GM04503 (cell line): ENCODE data around the gene IFNL4.
"Not testable (repeated sequence)": the region's sequence is repeated elsewhere in the genome, so short reads cannot be mapped to it uniquely, and the experiment has no call there.

Experiments used
- DNase-seq: peaks from one replicate; pipeline ENCODE4 v3.0.0-alpha.2; 2012; ENCODE audit warnings: low read depth

The IFNL4 gene

DNA sequence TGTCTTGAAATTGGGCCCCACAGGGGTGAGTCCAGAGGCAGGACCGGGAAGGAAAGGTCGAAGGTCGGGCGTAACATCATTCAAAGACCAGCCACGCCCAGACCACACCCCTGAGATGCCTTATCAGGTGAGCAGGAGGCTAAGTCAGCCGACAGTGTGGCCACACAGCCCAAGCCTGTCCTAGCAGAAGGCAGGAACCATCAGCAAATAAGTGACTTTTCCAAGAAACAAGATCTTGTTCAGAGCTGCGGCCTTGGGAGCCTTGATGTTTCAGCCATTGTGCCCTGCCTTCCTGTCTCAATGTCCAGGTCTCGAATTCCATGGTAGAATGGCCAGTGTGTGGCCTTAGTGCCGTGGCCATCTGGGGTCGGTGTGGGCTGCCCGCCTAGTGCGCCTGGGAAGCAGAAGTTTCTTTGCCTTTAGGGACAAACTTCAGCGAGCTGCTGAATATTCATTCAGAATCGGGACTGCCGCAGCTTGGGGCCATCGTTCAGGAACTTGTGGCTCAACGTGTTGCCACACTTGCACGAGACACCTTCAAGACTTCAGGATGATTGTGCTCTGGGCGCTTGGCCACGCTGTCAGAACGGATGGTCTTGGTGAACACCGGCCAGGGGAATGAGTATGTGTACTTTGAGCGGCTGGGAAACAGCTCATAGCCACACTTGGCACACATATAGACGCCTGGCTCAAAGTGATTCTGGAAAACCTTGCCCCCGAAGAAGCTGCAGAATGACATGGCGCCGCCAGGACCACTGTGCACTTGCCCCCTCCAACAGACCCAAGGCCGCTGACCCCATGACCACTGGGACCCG is 6.1 kb upstream of the IFNL4 start:
- DNase-seq, result no peak

DNA sequence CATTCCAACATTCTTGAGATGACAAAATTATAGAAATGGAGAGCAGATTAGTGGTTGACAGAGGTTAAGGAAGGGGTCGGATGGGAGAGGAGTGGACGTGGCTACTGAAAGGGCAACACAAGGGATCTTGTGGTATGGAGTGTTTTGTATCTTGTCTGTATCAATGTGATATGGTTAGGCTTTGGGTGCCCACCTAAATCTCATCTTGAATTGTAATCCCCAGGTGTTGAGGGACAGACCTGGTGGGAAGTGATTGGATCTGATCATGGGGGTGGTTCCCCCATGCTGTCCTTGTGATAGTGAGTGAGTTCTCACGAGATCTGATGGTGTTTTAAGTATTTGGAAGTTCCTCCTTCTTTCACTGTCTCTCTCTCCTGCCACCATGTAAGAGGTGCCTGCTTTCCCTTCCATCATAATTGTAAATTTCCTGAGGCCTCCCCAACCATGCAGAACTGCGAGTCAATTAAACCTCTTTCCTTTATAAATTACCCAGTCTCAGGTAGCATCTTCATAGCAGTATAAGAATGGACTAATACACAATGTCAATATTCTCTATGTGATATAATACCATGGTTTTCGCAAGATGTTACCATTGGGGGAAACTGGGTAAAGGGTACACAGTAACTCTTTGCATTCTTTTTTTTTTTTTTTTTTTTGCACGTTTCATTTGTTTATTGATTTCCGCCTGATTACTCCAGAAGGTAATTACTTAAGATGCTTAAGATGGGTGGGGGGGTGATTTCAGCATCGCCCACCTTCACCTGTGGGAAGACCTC is 4.9 kb upstream of the IFNL4 start:
- no peak for DNase-seq

DNA sequence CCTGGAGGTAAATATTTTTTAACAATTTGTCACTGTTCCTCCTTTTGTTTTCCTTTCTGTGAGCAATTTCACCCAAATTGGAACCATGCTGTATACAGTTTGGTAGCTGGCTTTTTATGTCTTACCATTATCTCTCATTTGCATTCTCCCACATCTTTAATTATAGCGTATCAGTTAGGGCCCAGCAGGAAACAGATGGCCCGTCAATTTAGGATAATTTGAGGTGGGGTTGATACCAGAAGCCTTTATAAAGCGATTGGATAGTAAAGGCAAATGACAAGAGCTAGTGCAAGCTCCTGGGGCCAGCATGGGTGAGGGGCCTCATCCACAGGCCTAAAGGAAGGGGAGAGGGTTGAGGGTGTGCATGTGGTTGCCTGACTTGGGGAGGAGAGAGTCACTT is 3.8 kb upstream of the IFNL4 start:
- no peak for DNase-seq

DNA sequence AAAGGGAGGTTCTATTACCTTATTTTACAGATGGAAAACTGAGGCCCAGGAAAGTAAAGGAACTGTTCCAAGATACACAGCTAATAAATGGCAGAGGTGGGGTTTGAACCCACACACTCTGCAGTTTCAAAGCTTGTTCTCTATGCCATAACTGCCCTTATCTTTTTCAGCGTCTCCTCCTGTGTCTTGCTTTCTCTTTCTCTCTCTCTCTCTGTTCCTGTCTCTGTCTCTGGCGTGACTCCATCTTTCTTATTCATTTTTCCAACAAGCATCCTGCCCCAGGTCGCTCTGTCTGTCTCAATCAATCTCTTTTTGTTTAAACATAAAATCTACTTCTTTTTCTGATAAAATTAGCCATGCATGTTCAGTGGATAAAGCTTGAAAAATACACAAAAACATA is 3.2 kb upstream of the IFNL4 start:
- DNase-seq, result no peak

DNA sequence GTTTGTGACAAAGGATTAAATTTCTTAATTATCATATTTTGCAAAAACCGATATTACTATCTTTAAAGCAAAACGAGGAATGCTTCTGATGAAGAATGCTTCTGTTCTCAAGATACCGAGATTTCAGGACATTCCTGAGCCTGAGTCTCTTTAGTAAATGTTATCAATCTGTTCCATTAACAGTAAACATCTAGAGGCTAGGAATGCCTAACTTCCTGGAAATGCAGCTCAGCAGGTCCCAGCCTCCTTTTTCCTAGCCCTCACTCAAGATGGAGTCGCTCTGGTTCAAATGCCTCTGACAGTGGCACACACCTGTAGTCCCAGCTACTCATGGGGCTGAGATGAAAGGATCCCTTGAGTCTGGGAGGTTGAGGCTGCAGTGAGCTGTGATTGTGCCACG is 2.4 kb upstream of the IFNL4 start:
- DNase-seq, result no peak

DNA sequence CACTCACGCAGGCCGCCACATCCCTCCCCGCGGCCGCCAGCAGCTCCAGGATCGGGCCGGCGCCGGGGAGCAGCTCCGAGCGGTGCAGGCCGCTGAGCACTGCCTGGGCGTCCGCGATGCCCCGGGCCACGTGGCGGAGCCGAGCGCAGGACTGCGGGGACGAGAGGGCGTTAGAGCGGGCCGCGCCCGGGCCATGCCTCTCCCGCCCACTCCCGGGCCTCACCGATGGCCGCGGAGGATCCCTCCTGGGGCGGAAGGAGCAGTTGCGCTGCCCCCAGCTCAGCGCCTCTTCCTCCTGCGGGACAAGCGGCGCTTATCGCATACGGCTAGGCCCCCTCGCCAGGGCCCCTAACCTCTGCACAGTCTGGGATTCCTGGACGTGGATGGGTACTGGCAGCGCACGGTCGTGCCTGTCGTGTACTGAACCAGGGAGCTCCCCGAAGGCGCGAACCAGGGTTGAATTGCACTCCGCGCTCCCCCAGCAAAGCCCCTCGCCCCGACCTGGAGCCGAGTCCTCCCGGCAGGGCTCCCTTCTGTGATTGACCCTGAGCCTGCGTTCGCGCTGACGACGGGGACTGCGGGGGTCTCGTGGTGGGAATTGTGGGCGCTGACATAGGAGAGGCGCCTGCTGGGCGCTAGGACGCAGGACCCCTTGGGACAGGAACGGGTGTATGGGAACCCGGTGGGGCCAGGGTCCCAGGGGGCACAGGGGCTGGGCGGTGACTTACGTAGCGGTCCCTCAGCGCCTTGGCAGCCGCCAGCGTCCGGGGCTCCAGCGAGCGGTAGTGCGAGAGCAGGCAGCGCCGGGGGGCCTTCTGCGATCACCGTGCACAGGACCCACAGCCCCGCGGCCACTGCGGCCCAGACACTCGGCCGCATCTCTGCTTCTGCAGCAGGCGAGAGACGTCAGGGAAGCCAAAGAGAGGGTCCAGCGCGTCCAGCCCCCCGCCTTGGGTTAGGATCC is 673 bp downstream of the IFNL4 start:
- DNase-seq, result no peak

DNA sequence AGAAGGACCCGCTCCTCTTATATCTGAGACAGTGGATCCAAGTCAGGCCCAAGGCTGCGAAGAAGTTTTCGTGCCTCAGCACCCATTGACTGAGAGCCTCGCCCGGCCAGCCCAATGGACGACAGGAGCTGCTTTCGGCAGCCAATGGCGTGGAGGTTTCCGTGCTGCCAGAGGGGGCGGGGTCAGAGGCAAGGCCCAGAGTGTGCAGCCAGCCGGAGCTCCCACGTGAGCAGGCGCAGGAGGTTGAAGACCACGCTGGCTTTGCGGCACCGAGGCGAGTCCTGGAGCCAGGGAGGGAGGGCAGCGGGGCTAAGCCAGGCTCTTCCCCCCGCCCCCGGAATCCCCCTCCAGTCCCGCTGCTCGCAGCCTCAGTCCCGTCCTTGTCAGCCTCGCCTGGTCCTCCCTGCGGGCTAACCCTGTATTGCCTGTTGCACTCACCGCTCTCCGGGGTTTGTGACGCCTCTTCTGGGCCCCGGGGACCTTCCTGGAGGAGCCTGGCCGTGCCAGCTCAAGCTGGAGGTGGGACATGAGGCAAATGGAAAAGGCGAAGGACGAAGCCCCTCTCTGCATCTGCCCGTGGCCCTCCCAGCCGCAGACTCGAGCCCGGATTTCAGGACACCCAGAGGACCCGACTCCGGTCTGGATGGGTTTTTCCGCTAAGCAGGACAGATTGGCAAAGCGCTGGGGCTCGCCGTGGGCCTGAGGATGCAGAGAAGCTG is 1.5 kb downstream of the IFNL4 start:
- DNase-seq, result no peak

DNA sequence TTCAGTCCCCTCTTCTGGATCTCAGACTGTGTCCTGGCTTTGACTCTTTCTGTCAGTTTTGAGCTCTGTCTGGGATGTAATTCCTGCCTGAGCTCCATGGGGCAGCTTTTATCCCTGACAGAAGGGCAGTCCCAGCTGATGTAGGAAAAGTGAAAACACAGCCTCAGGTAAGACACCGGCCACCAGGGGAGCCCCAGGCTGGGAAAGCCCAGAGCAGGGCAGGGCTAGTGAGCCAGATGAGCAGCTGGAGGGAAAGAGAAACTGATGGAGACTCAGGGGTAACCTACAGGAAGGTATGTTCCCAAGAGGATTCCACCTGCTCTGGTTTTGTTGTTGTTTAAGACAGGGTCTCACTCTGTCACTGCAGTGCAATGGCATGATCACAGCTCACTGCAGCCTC is 3.5 kb downstream of the IFNL4 start:
- not testable (repeated sequence) for DNase-seq

DNA sequence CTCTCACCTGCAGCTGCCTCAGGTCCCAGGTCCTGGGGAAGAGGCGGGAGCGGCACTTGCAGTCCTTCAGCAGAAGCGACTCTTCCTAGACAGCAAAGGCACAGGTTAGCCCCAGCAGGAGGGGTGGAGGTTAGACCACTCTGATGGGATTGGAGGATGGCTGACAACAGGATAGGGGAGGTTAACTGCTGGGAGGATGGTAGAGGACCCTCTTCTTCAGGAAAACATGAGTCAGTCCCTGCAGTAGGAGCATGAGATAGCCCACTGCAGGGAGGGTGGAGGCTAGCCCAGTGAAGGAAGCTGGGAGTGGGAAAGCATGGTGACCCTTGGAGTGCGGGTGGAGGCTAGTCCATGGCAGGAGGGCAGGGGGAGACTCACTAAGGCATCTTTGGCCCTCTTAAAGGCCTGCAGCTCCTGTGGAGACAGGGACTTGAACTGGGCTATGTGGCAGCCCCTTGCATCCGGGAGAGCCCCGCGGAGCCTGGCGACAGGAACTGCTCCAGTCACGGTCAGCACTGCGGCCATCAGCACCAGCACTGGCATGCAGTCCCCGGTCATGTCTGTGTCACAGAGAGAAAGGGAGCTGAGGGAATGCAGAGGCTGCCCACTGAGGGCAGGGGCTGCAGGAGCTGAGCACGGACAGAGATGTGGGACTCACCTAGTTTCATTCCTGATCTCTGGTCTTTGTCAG is 4.1 kb downstream of the IFNL4 start, which contains the start of gene IFNL3:
Gene IFNL3, minus strand, starts transcription at position 597 of the 691 bp plus-strand sequence. Its CDS starts 39 bp downstream, at position 558.
- DNase-seq, result not testable (repeated sequence)

DNA sequence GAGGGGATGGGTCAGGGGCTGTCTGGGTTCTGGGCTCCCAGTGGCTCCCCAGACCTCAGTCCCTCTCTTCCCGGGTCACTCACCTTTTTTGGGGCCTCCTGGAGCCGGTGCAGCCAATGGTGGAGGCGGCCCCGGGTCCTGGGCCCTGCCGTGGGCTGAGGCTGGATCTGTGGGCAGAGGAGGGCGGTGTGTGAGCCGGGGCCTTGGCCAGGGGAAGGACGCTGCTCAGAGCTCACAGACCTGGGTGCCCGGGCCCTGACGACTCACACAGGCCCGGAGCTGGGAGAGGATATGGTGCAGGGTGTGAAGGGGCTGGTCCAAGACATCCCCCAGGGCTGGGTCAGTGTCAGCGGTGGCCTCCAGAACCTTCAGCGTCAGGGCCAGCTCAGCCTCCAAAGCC is 4.9 kb downstream of the IFNL4 start:
- not testable (repeated sequence) for DNase-seq

DNA sequence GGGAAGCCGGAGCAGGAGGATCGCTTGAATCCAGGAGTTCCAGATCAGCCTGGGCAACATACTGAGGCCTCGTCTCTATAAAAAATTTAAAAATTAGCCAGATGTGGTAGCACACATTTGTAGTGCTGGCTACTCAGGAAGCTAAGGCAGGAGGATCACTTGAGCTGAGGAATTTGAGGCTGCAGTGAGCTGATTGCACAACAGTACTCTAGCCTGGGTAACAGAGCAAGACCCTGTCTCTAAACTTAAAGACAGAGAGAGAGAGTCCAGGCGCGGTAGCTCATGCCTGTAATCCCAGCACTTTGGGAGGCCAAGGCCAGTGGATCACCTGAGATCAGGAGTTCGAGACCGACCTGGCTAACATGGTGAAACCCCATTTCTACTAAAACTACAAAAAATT is 8.2 kb downstream of the IFNL4 start:
- DNase-seq, result no peak

DNA sequence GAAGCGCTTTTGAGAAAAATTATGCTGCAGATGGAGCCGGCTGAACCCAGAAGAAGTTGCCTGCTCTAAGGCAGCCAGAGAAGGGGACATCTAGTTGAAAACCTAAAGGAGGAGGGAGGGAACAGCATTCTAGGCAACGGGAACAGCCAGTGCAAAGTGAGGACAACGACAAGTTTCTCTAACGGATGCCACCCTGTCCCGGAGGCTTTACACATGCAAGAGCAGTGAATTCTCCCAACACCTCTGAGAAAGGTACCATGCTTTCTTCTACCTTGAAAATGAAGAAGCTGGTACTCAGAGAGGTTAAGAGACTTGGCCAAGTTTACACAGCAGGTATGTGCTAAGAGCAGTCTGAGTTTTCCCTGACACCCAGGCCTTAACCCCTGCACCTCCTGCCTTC is 9.7 kb downstream of the IFNL4 start:
- no peak for DNase-seq

DNA sequence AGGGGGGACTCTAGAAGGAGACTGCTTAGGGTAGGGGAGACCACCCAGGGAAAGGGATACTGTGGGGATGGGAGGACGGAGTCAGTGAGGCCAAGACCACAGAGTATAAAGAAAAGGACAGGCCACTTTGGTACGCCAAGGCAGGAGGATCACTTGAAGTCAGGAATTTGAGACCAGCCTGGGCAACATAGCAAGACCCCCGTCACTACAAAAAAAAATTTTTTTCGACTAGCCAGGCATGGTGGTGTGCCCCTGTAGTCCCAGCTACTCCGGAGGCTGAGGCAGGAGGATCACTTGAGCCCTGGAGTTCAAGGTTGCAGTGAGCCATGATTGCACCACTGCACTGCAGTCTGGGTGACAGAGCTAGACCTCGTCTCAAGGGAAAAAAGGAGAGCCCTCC is 10.4 kb downstream of the IFNL4 start:
- DNase-seq, result no peak

DNA sequence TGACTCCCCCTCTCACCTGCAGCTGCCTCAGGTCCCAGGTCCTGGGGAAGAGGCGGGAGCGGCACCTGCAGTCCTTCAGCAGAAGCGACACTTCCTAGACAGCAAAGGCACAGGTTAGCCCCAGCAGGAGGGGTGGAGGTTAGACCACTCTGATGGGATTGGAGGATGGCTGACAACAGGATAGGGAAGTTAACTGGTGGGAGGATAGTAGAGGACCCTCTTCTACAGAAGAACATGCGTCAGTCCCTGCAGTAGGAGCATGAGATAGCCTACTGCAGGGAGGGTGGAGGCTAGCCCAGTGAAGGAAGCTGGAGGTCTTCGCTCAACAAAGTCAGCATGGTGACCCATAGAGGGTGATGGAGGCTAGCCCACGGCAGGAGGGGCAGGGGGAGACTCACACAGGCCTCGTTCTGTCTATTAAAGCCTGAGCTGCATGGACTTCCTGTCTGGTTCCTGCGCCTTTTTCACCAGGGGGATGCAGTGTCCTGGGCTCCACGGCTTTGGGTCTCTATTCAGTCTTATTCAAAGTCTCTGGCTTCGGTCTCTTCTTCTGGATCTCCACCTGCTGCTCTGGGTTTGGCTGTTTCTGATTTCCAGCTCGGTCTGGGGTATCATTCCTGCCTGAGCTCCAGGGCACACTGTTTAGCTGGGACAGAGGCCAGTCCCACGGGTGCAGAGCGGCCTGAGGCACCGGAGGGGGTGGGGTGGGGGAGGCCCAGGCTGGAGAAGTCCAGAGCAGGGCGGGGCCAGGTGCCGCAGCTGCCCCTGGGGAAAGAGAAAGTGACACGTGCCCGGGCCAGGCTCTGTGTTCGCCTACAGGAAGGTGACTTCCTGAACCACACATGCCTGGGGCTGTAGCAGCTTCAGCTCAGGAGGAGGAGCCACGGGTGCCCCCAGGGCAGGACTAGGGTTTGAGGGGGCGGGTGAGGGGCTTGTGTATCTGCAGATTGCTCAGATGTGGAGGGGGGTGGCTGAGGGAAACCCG is 11.2 kb downstream of the IFNL4 start:
- no peak for DNase-seq

DNA sequence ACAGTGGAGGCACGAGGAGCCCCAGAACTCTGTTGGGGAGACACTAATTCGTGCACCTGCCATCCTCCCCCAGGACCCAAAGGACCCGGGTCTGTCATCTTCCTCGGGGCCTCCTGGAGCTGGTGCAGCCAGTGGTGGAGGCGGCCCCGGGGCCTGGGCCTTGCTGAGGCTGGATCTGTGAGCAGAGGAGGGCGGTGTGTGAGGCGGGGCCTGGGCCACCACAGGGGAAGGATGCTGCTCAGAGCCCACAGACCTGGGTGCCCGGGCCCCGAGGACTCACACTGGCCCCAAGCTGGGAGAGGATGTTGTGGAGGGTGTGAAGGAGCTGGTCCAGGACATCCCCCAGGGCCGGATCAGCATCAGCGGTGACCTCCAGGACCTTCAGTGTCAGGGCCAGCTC is 12.1 kb downstream of the IFNL4 start:
- no peak for DNase-seq

DNA sequence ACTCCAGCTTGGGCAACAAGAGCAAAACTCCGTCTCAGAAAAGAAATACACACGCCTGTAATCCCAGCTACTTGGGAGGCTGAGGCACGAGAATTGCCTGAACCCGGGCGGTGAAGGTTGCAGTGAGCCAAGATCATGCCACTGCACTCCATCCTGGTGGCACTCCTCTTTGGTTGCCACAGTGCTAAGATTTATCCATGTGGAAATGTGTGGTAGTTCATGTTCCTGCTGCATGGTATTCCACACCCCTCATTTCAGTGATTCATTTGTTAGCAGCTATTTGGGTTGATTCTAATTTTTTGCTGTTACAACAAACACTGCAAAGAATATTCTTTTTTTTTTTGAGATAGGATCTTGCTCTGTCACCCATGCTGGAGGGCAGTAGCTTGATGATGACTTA is 15.9 kb downstream of the IFNL4 start:
- DNase-seq, result no peak

DNA sequence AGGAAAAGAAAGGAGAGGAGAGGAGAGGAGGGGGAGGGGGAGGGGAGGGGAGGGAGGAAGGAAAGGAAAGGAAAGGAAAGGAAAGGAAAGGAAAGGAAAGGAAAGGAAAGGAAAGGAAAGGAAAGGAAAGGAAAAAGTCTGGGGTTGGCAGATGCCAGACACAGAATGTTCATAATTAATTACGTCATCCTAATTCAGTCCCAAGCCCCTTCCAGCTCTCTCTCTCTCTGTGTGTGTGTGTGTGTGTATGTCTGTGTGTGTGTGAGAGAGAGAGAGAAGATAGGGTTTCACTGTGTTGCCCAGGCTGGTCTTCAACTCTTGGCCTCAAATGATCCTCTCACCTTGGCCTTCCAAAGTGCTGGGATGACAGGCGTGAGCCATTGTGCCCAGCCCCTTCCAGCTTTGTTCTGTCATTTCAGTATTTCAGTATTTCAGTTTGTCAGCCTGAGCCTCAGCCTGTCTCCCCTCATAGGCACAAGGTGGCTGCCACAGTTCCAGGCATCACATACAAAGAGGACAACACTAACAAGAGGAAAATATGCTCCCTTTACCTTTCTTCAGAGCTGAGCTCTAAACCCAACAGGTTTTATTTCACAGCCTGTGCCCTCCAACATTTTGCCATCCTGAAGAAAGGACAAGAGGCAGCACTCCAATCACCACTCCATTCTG is 18.4 kb downstream of the IFNL4 start:
- no peak for DNase-seq

DNA sequence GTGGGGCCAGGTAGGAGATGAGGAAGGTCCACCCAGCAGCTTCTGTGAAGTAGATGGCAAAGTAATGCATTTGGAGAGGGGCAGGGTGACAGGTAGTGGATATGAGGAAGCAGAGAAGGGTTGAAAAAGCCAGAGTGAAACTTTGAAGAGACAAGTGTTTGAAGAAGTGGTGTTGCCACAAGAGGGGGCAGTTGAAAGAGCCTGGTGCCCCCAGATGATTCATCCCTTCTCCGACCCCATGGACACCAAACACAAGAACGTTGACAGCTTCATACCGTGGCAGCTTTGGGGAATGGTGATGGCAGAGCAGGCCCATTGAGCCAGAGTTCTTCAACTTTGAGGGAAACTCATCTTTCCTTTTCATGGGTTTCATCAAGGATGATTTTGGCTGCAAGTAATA is 23.7 kb downstream of the IFNL4 start:
- no peak for DNase-seq

DNA sequence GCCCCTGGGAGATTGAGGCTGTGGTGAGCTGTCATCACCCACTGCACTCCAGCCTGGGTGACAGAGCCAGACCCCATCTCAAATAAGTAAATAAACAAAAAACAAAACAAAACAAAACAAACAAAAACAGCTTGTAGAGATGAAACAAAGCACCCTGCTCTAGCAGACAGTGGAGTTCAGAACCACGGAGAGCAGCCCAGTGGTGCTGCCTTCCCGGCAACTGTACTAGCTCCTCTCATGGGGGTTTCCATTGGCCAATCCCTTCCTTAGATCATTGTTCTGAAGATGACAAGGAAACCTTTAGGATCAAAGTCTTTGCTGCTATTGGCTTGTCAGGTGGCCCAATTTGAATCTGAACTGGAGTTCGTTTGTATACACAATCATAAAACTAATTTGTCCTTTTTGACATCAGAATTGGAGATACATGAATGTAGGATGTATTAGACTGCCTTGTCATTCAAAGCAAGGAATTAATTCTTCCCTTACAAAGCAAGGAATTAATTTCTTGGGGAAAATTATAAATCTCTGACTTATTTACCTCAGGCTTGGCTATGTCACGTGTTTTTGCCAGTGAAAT is 24.9 kb downstream of the IFNL4 start:
- no peak for DNase-seq
